Neural cell (in vitro differentiated cells): Measurements from ENCODE around the gene HIVEP1.

Experiments
- POLR2AphosphoS5 ChIP-seq: IDR thresholded peaks from 2 replicates; pipeline ENCODE4 v1.6.1; 2012
- RAD21 ChIP-seq: fragments of 450-650 bp; conservative IDR thresholded peaks from 2 replicates; pipeline ENCODE4 v1.6.1; 2014; ENCODE audit warnings: antibody characterized with exemption, mild to moderate bottlenecking, moderate library complexity
- SMC3 ChIP-seq: fragments of 450-650 bp; conservative IDR thresholded peaks from 2 replicates; pipeline ENCODE4 v1.6.1; 2014; ENCODE audit warnings: antibody characterized with exemption, mild to moderate bottlenecking, moderate library complexity; ENCODE audit not compliant: poor library complexity
- TAF1 ChIP-seq: IDR thresholded peaks from 2 replicates; pipeline ENCODE4 v1.6.1; 2012; ENCODE audit warnings: low read depth
- TF ChIP-seq, protein P1 (sequence below): fragments of 450-650 bp; IDR thresholded peaks from 2 replicates; pipeline ENCODE4 v1.5.1; 2014; ENCODE audit warnings: antibody characterized with exemption, mild to moderate bottlenecking, moderate library complexity; ENCODE audit not compliant: poor library complexity, severe bottlenecking
- TF ChIP-seq, protein P2 (sequence below): IDR thresholded peaks from 2 replicates; pipeline ENCODE4 v1.6.1; 2012; ENCODE audit warnings: borderline replicate concordance

GRCh38 chr6:12105271-12105670, 93.2 kb downstream of the HIVEP1 start:
- TF ChIP-seq, protein P1, sequence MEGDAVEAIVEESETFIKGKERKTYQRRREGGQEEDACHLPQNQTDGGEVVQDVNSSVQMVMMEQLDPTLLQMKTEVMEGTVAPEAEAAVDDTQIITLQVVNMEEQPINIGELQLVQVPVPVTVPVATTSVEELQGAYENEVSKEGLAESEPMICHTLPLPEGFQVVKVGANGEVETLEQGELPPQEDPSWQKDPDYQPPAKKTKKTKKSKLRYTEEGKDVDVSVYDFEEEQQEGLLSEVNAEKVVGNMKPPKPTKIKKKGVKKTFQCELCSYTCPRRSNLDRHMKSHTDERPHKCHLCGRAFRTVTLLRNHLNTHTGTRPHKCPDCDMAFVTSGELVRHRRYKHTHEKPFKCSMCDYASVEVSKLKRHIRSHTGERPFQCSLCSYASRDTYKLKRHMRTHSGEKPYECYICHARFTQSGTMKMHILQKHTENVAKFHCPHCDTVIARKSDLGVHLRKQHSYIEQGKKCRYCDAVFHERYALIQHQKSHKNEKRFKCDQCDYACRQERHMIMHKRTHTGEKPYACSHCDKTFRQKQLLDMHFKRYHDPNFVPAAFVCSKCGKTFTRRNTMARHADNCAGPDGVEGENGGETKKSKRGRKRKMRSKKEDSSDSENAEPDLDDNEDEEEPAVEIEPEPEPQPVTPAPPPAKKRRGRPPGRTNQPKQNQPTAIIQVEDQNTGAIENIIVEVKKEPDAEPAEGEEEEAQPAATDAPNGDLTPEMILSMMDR, result no peak
- TF ChIP-seq RAD21, result no peak
- TF ChIP-seq TAF1, result no peak
- TF ChIP-seq, protein P2, sequence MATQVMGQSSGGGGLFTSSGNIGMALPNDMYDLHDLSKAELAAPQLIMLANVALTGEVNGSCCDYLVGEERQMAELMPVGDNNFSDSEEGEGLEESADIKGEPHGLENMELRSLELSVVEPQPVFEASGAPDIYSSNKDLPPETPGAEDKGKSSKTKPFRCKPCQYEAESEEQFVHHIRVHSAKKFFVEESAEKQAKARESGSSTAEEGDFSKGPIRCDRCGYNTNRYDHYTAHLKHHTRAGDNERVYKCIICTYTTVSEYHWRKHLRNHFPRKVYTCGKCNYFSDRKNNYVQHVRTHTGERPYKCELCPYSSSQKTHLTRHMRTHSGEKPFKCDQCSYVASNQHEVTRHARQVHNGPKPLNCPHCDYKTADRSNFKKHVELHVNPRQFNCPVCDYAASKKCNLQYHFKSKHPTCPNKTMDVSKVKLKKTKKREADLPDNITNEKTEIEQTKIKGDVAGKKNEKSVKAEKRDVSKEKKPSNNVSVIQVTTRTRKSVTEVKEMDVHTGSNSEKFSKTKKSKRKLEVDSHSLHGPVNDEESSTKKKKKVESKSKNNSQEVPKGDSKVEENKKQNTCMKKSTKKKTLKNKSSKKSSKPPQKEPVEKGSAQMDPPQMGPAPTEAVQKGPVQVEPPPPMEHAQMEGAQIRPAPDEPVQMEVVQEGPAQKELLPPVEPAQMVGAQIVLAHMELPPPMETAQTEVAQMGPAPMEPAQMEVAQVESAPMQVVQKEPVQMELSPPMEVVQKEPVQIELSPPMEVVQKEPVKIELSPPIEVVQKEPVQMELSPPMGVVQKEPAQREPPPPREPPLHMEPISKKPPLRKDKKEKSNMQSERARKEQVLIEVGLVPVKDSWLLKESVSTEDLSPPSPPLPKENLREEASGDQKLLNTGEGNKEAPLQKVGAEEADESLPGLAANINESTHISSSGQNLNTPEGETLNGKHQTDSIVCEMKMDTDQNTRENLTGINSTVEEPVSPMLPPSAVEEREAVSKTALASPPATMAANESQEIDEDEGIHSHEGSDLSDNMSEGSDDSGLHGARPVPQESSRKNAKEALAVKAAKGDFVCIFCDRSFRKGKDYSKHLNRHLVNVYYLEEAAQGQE, result no peak
- no peak for TF ChIP-seq SMC3
- TF ChIP-seq POLR2AphosphoS5, result no peak
